SK-N-SH (cell line): ENCODE results near the gene THSD4. TPM values are rescaled to one million over a fixed set of nuclear protein-coding genes. Genes with fewer than 3 reads are reported as not detected.

Source experiments
- CTCF ChIA-PET: fragments of 300-600, 350-600 bp; formaldehyde crosslinking; extraction: SDS; loops from one replicate; lab custom pipeline; 2021; lab: Yijun Ruan, JAX
- POLR2A ChIA-PET: fragments of 350-600 bp; sonication (Branson Sonifier 250); formaldehyde crosslinking; extraction: SDS; loops from one replicate; lab custom pipeline; 2020; ENCODE audit warnings: antibody characterized with exemption, inconsistent platforms; lab: Yijun Ruan, JAX
- DNase-seq: peaks from one replicate; pipeline ENCODE4 v3.0.0; 2012
- H2AFZ ChIP-seq: fragments of 200-600 bp; sonication (generic); 2 replicates; pipeline ENCODE4 v1.8.1; 2016; ENCODE audit warnings: antibody characterized with exemption, mild to moderate bottlenecking, low read depth
- H3F3A ChIP-seq: fragments of 200-600 bp; sonication (generic); replicated peaks from 2 replicates; pipeline ENCODE3; 2016; ENCODE audit warnings: antibody characterized with exemption, mild to moderate bottlenecking; ENCODE audit not compliant: insufficient read depth
- H3K27ac ChIP-seq, 2 experiments: fragments of 200-500 bp in 1 of 2; fragments of 200-600 bp in 1 of 2; sonication (Bioruptor generic) in 1 of 2; sonication (generic), shearing (Covaris generic) in 1 of 2; 2 replicates each; pipeline versions ENCODE4 v1.5.1 to v1.6.1; 2014 to 2016; ENCODE audit warnings: low read depth in 2 of 2, inconsistent platforms in 1 of 2, low read length in 1 of 2, mild to moderate bottlenecking in 1 of 2, mixed read lengths in 1 of 2
- H3K27me3 ChIP-seq: fragments of 200-600 bp; sonication (generic), shearing (Covaris generic); 2 replicates; pipeline ENCODE4 v1.6.1; 2016; ENCODE audit warnings: mixed run types; ENCODE audit not compliant: insufficient read depth
- H3K36me3 ChIP-seq, 2 experiments: fragments of 200-500 bp in 1 of 2; fragments of 200-600 bp in 1 of 2; sonication (Bioruptor generic) in 1 of 2; sonication (generic) in 1 of 2; replicated peaks in 1 of 2; 2 replicates each; pipeline versions ENCODE3 to v1.5.1; 2014 to 2016; ENCODE audit warnings: low read length in 1 of 2, mild to moderate bottlenecking in 1 of 2; ENCODE audit not compliant: insufficient read depth in 2 of 2, control insufficient read depth in 1 of 2
- H3K4me1 ChIP-seq, 2 experiments: fragments of 200-500 bp in 1 of 2; fragments of 200-600 bp in 1 of 2; sonication (Bioruptor generic) in 1 of 2; sonication (generic), shearing (Covaris generic) in 1 of 2; 2 replicates each; pipeline versions ENCODE4 v1.5.1 to v1.6.1; 2014 to 2016; ENCODE audit warnings: low read depth in 1 of 2, low read length in 1 of 2, mixed run types in 1 of 2; ENCODE audit not compliant: insufficient read depth in 2 of 2, control insufficient read depth in 1 of 2
- H3K4me2 ChIP-seq: fragments of 200-600 bp; sonication (generic), shearing (Covaris generic); 2 replicates; pipeline ENCODE4 v1.6.1; 2017; ENCODE audit warnings: mixed run types
- H3K4me3 ChIP-seq, 2 experiments: fragments of 200-500 bp in 1 of 2; fragments of 200-600 bp in 1 of 2; sonication (Bioruptor generic) in 1 of 2; sonication (generic), shearing (Covaris generic) in 1 of 2; 2 replicates each; pipeline versions ENCODE4 v1.5.1 to v1.8.1; 2014 to 2016; ENCODE audit warnings: low read depth in 2 of 2, inconsistent platforms in 1 of 2, low read length in 1 of 2, mild to moderate bottlenecking in 1 of 2, mixed read lengths in 1 of 2, moderate library complexity in 1 of 2
- H3K79me2 ChIP-seq: fragments of 200-600 bp; sonication (generic); 2 replicates; pipeline ENCODE4 v1.8.1; 2017; ENCODE audit warnings: mild to moderate bottlenecking; ENCODE audit not compliant: insufficient read depth
- H3K9ac ChIP-seq: fragments of 200-600 bp; sonication (generic); 2 replicates; pipeline ENCODE4 v1.6.1; 2017; ENCODE audit warnings: mixed run types
- H3K9me2 ChIP-seq: fragments of 200-600 bp; sonication (generic); 2 replicates; pipeline ENCODE4 v1.6.1; 2017; ENCODE audit warnings: mixed run types
- H3K9me3 ChIP-seq: fragments of 200-600 bp; sonication (generic); 2 replicates; pipeline ENCODE4 v1.6.1; 2017; ENCODE audit warnings: mixed run types, mild to moderate bottlenecking, moderate library complexity
- H4K20me1 ChIP-seq: fragments of 200-600 bp; sonication (generic); 2 replicates; pipeline ENCODE4 v1.6.1; 2017; ENCODE audit warnings: mild to moderate bottlenecking, mixed run types; ENCODE audit not compliant: insufficient read depth
- CHD2 ChIP-seq: fragments of 150-350 bp; IDR thresholded peaks from 2 replicates; pipeline ENCODE4 v1.6.1; 2018; ENCODE audit warnings: low read length; ENCODE audit not compliant: partially characterized antibody
- ELF1 ChIP-seq: IDR thresholded peaks from 2 replicates; pipeline ENCODE4 v1.4.0; 2012
- FOSL2 ChIP-seq: IDR thresholded peaks from 2 replicates; pipeline ENCODE4 v1.4.0; 2012; ENCODE audit warnings: low read depth, mild to moderate bottlenecking, moderate library complexity, borderline replicate concordance
- GABPA ChIP-seq: IDR thresholded peaks from 2 replicates; pipeline ENCODE4 v1.4.0; 2012; ENCODE audit warnings: low read depth, mild to moderate bottlenecking
- JUND ChIP-seq: IDR thresholded peaks from 2 replicates; pipeline ENCODE4 v1.4.0; 2012
- NFIC ChIP-seq: IDR thresholded peaks from 2 replicates; pipeline ENCODE4 v1.4.0; 2012; ENCODE audit warnings: borderline replicate concordance
- NRF1 ChIP-seq: IDR thresholded peaks from 2 replicates; pipeline ENCODE4 v1.6.1; 2012; ENCODE audit warnings: low read depth, mild to moderate bottlenecking, low read length
- POLR2AphosphoS5 ChIP-seq: IDR thresholded peaks from 2 replicates; pipeline ENCODE4 v1.6.1; 2012; ENCODE audit warnings: low read depth, low read length
- RFX5 ChIP-seq: IDR thresholded peaks from 2 replicates; pipeline ENCODE4 v1.6.1; 2012; ENCODE audit warnings: mild to moderate bottlenecking, improper control_type of control experiment, low read length
- RXRA ChIP-seq: IDR thresholded peaks from 2 replicates; pipeline ENCODE4 v1.4.0; 2012; ENCODE audit warnings: low read depth, mild to moderate bottlenecking, borderline replicate concordance
- TAF1 ChIP-seq: IDR thresholded peaks from 2 replicates; pipeline ENCODE4 v1.6.1; 2012; ENCODE audit warnings: low read depth, mild to moderate bottlenecking, low read length, moderate library complexity, borderline replicate concordance
- TEAD4 ChIP-seq: IDR thresholded peaks from 2 replicates; pipeline ENCODE4 v1.4.0; 2012; ENCODE audit warnings: mild to moderate bottlenecking, borderline replicate concordance; ENCODE audit not compliant: insufficient read depth
- YY1 ChIP-seq: IDR thresholded peaks from 2 replicates; pipeline ENCODE4 v1.4.0; 2012; ENCODE audit warnings: low read depth, mild to moderate bottlenecking
- WGBS: methylation state at CpG from one replicate; pipeline ENCODE4 v1.1.6; 2017; ENCODE audit warnings: low lambda C conversion rate; 5-methylcytosine and 5-hydroxymethylcytosine counted together
- polyA plus RNA-seq, 3 experiments: library from polyadenylated mRNA; depleted of rRNA; stranded (reverse); fragments of >200 nt; gene quantifications; 2 replicates each; pipeline ENCODE4 v1.2.3, GENCODE V29; 2012
- TF ChIP-seq, protein P1 (sequence below): IDR thresholded peaks from 2 replicates; pipeline ENCODE4 v1.6.1; 2012; ENCODE audit warnings: mild to moderate bottlenecking, low read depth, low read length, moderate library complexity
- TF ChIP-seq, protein P2 (sequence below): IDR thresholded peaks from 2 replicates; pipeline ENCODE4 v1.4.0; 2012; ENCODE audit warnings: low read depth, borderline replicate concordance
- TF ChIP-seq, protein P3 (sequence below): IDR thresholded peaks from 2 replicates; pipeline ENCODE4 v1.4.0; 2012; ENCODE audit warnings: low read depth, borderline replicate concordance
- TF ChIP-seq, protein P4 (sequence below): IDR thresholded peaks from 2 replicates; pipeline ENCODE4 v1.4.0; 2012; ENCODE audit warnings: low read depth
- TF ChIP-seq, protein P5 (sequence below): fragments of 150-350 bp; IDR thresholded peaks from 2 replicates; pipeline ENCODE4 v1.6.1; 2016; ENCODE audit warnings: mild to moderate bottlenecking, low read depth, low read length

THSD4 gene
- polyA plus RNA-seq, 1 of the 3 experiments (the other 2 are of a cell fraction): 79.1 TPM

DNA sequence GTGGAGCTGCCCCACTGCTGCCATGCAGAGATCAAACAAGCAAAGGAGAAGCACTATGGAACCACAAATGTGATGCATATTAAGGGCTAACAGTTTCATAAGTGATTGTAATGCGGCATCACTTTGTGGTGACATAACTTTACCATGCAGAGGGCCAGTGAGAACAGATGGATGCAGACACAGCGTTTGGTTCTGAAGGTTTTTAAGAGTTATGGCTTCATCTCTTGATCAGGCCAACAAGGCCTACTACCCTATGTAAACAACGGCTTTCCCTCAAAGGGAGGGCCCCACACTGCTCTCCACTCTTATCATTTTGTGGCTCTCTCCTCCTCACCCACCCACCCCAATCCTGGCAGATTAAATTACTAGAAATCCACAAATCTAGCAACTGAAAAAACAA is 708.5 kb downstream of the THSD4 start:
- no peaks in the 10 kb centered on the region for H3K9me2 ChIP-seq
- no peak overlapping the region for H2AFZ ChIP-seq
- CTCF ChIA-PET: no interaction called here
- H3F3A ChIP-seq: no peaks in the 10 kb centered on the region
- POLR2A ChIA-PET: no interaction called here
- no peak overlapping the region for H3K4me3 ChIP-seq
- H3K4me1 ChIP-seq: no peaks in the 10 kb centered on the region
- no peak overlapping the region for H3K9ac ChIP-seq
- no peak overlapping the region for H3K4me2 ChIP-seq
- no peak for DNase-seq
- TF ChIP-seq RFX5: no peak
- TF ChIP-seq POLR2AphosphoS5: no peak
- TF ChIP-seq, protein P1, sequence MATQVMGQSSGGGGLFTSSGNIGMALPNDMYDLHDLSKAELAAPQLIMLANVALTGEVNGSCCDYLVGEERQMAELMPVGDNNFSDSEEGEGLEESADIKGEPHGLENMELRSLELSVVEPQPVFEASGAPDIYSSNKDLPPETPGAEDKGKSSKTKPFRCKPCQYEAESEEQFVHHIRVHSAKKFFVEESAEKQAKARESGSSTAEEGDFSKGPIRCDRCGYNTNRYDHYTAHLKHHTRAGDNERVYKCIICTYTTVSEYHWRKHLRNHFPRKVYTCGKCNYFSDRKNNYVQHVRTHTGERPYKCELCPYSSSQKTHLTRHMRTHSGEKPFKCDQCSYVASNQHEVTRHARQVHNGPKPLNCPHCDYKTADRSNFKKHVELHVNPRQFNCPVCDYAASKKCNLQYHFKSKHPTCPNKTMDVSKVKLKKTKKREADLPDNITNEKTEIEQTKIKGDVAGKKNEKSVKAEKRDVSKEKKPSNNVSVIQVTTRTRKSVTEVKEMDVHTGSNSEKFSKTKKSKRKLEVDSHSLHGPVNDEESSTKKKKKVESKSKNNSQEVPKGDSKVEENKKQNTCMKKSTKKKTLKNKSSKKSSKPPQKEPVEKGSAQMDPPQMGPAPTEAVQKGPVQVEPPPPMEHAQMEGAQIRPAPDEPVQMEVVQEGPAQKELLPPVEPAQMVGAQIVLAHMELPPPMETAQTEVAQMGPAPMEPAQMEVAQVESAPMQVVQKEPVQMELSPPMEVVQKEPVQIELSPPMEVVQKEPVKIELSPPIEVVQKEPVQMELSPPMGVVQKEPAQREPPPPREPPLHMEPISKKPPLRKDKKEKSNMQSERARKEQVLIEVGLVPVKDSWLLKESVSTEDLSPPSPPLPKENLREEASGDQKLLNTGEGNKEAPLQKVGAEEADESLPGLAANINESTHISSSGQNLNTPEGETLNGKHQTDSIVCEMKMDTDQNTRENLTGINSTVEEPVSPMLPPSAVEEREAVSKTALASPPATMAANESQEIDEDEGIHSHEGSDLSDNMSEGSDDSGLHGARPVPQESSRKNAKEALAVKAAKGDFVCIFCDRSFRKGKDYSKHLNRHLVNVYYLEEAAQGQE: no peak
- TF ChIP-seq, protein P2, sequence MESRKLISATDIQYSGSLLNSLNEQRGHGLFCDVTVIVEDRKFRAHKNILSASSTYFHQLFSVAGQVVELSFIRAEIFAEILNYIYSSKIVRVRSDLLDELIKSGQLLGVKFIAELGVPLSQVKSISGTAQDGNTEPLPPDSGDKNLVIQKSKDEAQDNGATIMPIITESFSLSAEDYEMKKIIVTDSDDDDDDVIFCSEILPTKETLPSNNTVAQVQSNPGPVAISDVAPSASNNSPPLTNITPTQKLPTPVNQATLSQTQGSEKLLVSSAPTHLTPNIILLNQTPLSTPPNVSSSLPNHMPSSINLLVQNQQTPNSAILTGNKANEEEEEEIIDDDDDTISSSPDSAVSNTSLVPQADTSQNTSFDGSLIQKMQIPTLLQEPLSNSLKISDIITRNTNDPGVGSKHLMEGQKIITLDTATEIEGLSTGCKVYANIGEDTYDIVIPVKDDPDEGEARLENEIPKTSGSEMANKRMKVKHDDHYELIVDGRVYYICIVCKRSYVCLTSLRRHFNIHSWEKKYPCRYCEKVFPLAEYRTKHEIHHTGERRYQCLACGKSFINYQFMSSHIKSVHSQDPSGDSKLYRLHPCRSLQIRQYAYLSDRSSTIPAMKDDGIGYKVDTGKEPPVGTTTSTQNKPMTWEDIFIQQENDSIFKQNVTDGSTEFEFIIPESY: no peak
- no peak for TF ChIP-seq ELF1
- no peak for TF ChIP-seq TEAD4
- no peak for TF ChIP-seq YY1
- no peak for TF ChIP-seq RXRA
- TF ChIP-seq FOSL2: no peak
- TF ChIP-seq, protein P3, sequence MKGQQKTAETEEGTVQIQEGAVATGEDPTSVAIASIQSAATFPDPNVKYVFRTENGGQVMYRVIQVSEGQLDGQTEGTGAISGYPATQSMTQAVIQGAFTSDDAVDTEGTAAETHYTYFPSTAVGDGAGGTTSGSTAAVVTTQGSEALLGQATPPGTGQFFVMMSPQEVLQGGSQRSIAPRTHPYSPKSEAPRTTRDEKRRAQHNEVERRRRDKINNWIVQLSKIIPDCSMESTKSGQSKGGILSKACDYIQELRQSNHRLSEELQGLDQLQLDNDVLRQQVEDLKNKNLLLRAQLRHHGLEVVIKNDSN: no peak
- no peak for TF ChIP-seq CHD2
- TF ChIP-seq, protein P4, sequence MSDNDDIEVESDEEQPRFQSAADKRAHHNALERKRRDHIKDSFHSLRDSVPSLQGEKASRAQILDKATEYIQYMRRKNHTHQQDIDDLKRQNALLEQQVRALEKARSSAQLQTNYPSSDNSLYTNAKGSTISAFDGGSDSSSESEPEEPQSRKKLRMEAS: no peak
- TF ChIP-seq TAF1: no peak
- no peak for TF ChIP-seq JUND
- TF ChIP-seq, protein P5, sequence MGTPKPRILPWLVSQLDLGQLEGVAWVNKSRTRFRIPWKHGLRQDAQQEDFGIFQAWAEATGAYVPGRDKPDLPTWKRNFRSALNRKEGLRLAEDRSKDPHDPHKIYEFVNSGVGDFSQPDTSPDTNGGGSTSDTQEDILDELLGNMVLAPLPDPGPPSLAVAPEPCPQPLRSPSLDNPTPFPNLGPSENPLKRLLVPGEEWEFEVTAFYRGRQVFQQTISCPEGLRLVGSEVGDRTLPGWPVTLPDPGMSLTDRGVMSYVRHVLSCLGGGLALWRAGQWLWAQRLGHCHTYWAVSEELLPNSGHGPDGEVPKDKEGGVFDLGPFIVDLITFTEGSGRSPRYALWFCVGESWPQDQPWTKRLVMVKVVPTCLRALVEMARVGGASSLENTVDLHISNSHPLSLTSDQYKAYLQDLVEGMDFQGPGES: no peak
- TF ChIP-seq NRF1: no peak
- TF ChIP-seq GABPA: no peak
- no peak for TF ChIP-seq NFIC
- WGBS: 92% methylated on average over 3 of the region's 3 CpGs
- no peaks in the 10 kb centered on the region for H3K27me3 ChIP-seq
- H3K27ac ChIP-seq: no peak overlapping the region
- peaks cover 43 to 44% of the 10 kb centered on the region in 2 experiments for H3K36me3 ChIP-seq
- H3K9me3 ChIP-seq: no peaks in the 10 kb centered on the region
- H4K20me1 ChIP-seq: no peaks in the 10 kb centered on the region
- H3K79me2 ChIP-seq: no peaks in the 10 kb centered on the region
